IMR-90 (cell line): ENCODE results near the gene KLF16. TPM values are rescaled to one million over a fixed set of nuclear protein-coding genes. Genes with fewer than 3 reads are reported as not detected.
A peak's percentile ranks its signal among the peaks of the same experiment; 100 is the strongest.

Experiments
- ATAC-seq: fragments of 200-7000 bp; cut with Tn5 transposase; 2 replicates; pipeline ENCODE4 v1.9.1; 2020; ENCODE audit warnings: low read depth, mild to moderate bottlenecking, moderate library complexity
- BruUV-seq: library from RNA; stranded (reverse); fragments of 400-500 nt; replicated peaks from 2 replicates; lab custom pipeline; 2021; lab: Mats Ljungman, UMichigan
- CTCF ChIA-PET: fragments of 300-600 bp; formaldehyde crosslinking; extraction: SDS; loops from one replicate; lab custom pipeline; 2021; ENCODE audit warnings: antibody characterized with exemption; lab: Yijun Ruan, JAX
- POLR2A ChIA-PET: fragments of 300-600 bp; sonication (Branson Sonifier 250); formaldehyde crosslinking; loops from one replicate; lab custom pipeline; 2022; ENCODE audit warnings: antibody characterized with exemption; ENCODE audit not compliant: unreplicated experiment; lab: Charles Lee
- DNase-seq: peaks from one replicate; pipeline ENCODE4 v3.0.0; 2013
- H2AFZ ChIP-seq: replicated peaks from 2 replicates; pipeline ENCODE3; 2013; ENCODE audit warnings: low read length, mild to moderate bottlenecking; ENCODE audit not compliant: poor library complexity
- H2AK5ac ChIP-seq: 2 replicates; pipeline ENCODE4 v1.6.1; 2013; ENCODE audit warnings: low read depth, low read length, inconsistent platforms
- H2AK9ac ChIP-seq: replicated peaks from 2 replicates; pipeline ENCODE3; 2013; ENCODE audit warnings: mild to moderate bottlenecking, low read depth, low read length, moderate library complexity; ENCODE audit not compliant: poor library complexity
- H2BK120ac ChIP-seq: 2 replicates; pipeline ENCODE4 v1.6.1; 2013; ENCODE audit warnings: low read depth, low read length, inconsistent platforms
- H2BK15ac ChIP-seq: 3 replicates; pipeline ENCODE4 v1.6.1; 2013; ENCODE audit warnings: low read depth, low read length, inconsistent platforms
- H2BK20ac ChIP-seq: 2 replicates; pipeline ENCODE4 v1.6.1; 2013; ENCODE audit warnings: low read depth, mild to moderate bottlenecking, inconsistent platforms, low read length, moderate library complexity
- H2BK5ac ChIP-seq: 2 replicates; pipeline ENCODE4 v1.6.1; 2013; ENCODE audit warnings: mild to moderate bottlenecking, low read depth, low read length, inconsistent platforms; ENCODE audit not compliant: poor library complexity, severe bottlenecking
- H3K14ac ChIP-seq: replicated peaks from 2 replicates; pipeline ENCODE4 v1.6.1; 2013; ENCODE audit warnings: low read depth, low read length, inconsistent platforms
- H3K18ac ChIP-seq: 2 replicates; pipeline ENCODE4 v1.6.1; 2013; ENCODE audit warnings: low read depth, low read length, control low read depth
- H3K23ac ChIP-seq: 2 replicates; pipeline ENCODE4 v1.6.1; 2013; ENCODE audit warnings: low read depth, low read length, inconsistent platforms
- H3K27ac ChIP-seq: 2 replicates; pipeline ENCODE4 v1.5.1; 2013; ENCODE audit warnings: mild to moderate bottlenecking, control low read depth, low read length; ENCODE audit not compliant: insufficient read depth
- H3K27me3 ChIP-seq: 2 replicates; pipeline ENCODE4 v1.6.1; 2013; ENCODE audit warnings: low read length; ENCODE audit not compliant: control insufficient read depth, insufficient read depth
- H3K36me3 ChIP-seq: 2 replicates; pipeline ENCODE4 v1.6.1; 2013; ENCODE audit warnings: low read length, mixed read lengths; ENCODE audit not compliant: control insufficient read depth, insufficient read depth
- H3K4ac ChIP-seq: 2 replicates; pipeline ENCODE4 v1.6.1; 2013; ENCODE audit warnings: low read depth, low read length, inconsistent platforms
- H3K4me1 ChIP-seq: 2 replicates; pipeline ENCODE4 v1.6.1; 2013; ENCODE audit warnings: low read length, mixed read lengths; ENCODE audit not compliant: control insufficient read depth, insufficient read depth
- H3K4me2 ChIP-seq: 2 replicates; pipeline ENCODE4 v1.6.1; 2013; ENCODE audit warnings: low read depth, mild to moderate bottlenecking, control low read depth, low read length, moderate library complexity
- H3K4me3 ChIP-seq: 2 replicates; pipeline ENCODE4 v1.5.1; 2013; ENCODE audit warnings: low read depth, mild to moderate bottlenecking, control low read depth, low read length, moderate library complexity; ENCODE audit not compliant: insufficient read depth
- H3K56ac ChIP-seq: 2 replicates; pipeline ENCODE4 v1.6.1; 2013; ENCODE audit warnings: low read length, inconsistent platforms; ENCODE audit not compliant: insufficient read depth; ENCODE audit errors: extremely low read depth
- H3K79me1 ChIP-seq, 2 experiments: 2 replicates each; pipeline ENCODE4 v1.6.1; 2013; ENCODE audit warnings: low read length in 2 of 2, inconsistent platforms in 1 of 2, low read depth in 1 of 2
- H3K9ac ChIP-seq: 2 replicates; pipeline ENCODE4 v1.6.1; 2013; ENCODE audit warnings: low read depth, low read length, control low read depth
- H3K9me1 ChIP-seq: 2 replicates; pipeline ENCODE4 v1.6.1; 2013; ENCODE audit warnings: low read length, inconsistent platforms; ENCODE audit not compliant: insufficient read depth
- H3K9me3 ChIP-seq: 2 replicates; pipeline ENCODE4 v1.6.1; 2013; ENCODE audit warnings: low read length; ENCODE audit not compliant: control insufficient read depth, insufficient read depth
- H4K20me1 ChIP-seq: 2 replicates; pipeline ENCODE4 v1.6.1; 2013; ENCODE audit warnings: low read length, inconsistent platforms; ENCODE audit not compliant: insufficient read depth
- H4K5ac ChIP-seq: 2 replicates; pipeline ENCODE4 v1.6.1; 2013; ENCODE audit warnings: mild to moderate bottlenecking, low read depth, low read length, control low read depth
- H4K8ac ChIP-seq, 2 experiments: 2 replicates each; pipeline ENCODE4 v1.6.1; 2013; ENCODE audit warnings: low read depth in 2 of 2, low read length in 2 of 2, control low read depth in 1 of 2, inconsistent platforms in 1 of 2
- H4K91ac ChIP-seq: 2 replicates; pipeline ENCODE4 v1.6.1; 2013; ENCODE audit warnings: low read depth, low read length, inconsistent platforms; ENCODE audit not compliant: insufficient read depth
- MAFK ChIP-seq: IDR thresholded peaks from 2 replicates; pipeline ENCODE4 v1.6.1; 2012; ENCODE audit warnings: low read depth, low read length, improper control_type of control experiment
- MAZ ChIP-seq: IDR thresholded peaks from 2 replicates; pipeline ENCODE4 v1.6.1; 2012; ENCODE audit warnings: low read depth, mild to moderate bottlenecking, low read length, improper control_type of control experiment, moderate library complexity, borderline replicate concordance
- POLR2A ChIP-seq: IDR thresholded peaks from 2 replicates; pipeline ENCODE4 v1.6.1; 2012; ENCODE audit warnings: mild to moderate bottlenecking, low read depth, low read length
- RAD21 ChIP-seq: IDR thresholded peaks from 2 replicates; pipeline ENCODE4 v1.6.1; 2012; ENCODE audit warnings: low read length, improper control_type of control experiment
- RFX5 ChIP-seq: IDR thresholded peaks from 2 replicates; pipeline ENCODE4 v1.8.0; 2012; ENCODE audit warnings: low read depth, mild to moderate bottlenecking, low read length, moderate library complexity
- WGBS, 2 experiments: methylation state at CpG; one replicate each; pipeline versions ENCODE4 v1.1.5 to v1.1.7; 2013; ENCODE audit warnings: missing lambda C conversion rate in 2 of 2; ENCODE audit not compliant: insufficient read length in 1 of 2; ENCODE audit errors: extremely low coverage in 2 of 2; 5-methylcytosine and 5-hydroxymethylcytosine counted together
- dilution Hi-C: fragments of 300-500 bp; cut with HindIII; formaldehyde crosslinking; loops from one replicate; pipeline ENCODE4 v1.14.3; 2018; ENCODE audit warnings: low sequenced_read_pairs; ENCODE audit not compliant: unreplicated experiment
- in situ Hi-C: fragments of 300-500 bp; cut with MboI; formaldehyde crosslinking; loops from 3 replicates; pipeline ENCODE4 v1.14.3; 2019; ENCODE audit warnings: low sequenced_read_pairs, inconsistent platforms, mixed read lengths
- intact Hi-C: fragments of 100-400 bp; cut with micrococcal nuclease; formaldehyde crosslinking; loops from 2 replicates; pipeline ENCODE4 v1.10.0; 2022
- polyA plus RNA-seq, 3 experiments: library from polyadenylated mRNA; depleted of rRNA; stranded (reverse); fragments of >200 nt; gene quantifications; 2 replicates each; pipeline ENCODE4 v1.2.3, GENCODE V29; 2012; ENCODE audit warnings: low replicate concordance in 1 of 3
- total RNA-seq: library from RNA; depleted of rRNA; stranded (reverse); fragments of >200 nt; gene quantifications from 2 replicates; pipeline ENCODE4 v1.2.3, GENCODE V29; 2012
- TF ChIP-seq, protein P1 (sequence below): fragments of 150-350 bp; IDR thresholded peaks from 2 replicates; pipeline ENCODE4 v1.6.1; 2017; ENCODE audit warnings: mild to moderate bottlenecking, antibody characterized with exemption, low read length, low read depth

KLF16 gene
- total and polyA plus RNA-seq, 2 of the 4 experiments (the other 2 are of a cell fraction): 0.90 to 13.1 TPM

DNA sequence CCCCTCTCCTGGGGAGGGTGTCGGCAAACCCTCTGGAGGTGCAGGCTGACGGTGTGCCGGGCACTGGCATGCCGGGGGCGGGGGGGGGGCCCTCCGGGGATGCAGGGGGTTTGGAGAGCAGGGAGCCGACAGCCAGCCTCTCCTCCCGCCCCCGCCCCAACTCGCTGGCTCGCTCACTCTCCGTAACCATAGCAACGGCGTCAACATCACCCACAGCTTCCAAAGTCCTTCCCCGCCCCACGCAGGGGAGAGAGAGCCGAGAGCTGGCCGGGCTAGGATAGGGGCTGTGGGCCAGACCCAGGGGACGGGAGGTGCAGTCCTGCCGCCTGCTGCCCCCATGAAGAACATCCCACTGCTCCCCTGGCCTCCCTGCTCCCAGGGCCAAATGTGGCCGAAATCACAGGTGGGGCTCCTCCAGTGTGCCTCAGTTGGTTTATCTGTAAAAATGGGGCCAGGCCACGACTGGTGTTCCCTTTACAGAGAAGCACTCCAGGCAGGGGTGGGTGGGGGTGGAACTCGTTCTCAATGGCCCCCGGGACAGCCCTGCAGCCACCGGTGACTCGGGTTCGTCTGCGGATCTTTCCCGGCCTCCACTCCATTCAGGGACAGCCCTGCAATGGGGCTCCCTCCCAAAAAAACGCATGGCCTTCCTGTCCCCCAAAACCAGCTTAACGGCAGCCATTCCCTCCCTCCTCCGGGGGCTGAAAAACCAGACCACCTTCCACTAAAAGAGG, 3.2 kb downstream of the KLF16 start (continued):
- TF ChIP-seq, protein P1, sequence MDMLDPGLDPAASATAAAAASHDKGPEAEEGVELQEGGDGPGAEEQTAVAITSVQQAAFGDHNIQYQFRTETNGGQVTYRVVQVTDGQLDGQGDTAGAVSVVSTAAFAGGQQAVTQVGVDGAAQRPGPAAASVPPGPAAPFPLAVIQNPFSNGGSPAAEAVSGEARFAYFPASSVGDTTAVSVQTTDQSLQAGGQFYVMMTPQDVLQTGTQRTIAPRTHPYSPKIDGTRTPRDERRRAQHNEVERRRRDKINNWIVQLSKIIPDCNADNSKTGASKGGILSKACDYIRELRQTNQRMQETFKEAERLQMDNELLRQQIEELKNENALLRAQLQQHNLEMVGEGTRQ: no peak

DNA sequence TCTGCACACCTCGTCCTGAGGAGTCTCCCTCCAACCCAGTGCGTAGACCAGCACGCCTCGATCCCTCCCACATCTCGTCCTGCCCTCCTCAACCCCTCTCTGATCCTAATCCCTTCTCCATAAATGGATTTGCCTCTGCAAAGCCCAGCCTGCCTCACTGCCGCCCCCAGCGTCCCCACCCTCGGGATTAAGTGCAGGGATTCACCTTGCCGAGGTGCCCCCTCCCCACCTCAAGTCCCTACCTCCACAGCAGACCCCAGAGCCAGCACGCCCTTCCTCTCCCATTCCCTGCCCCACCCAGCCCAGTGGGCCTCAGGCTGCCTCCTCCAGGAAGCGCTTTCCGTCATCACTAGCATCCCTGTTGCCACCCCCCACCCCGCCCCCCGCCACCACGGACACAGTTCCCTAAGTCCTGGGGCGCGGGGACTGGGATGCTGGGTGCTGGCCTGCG, 4.0 kb downstream of the KLF16 start:
- no peaks in the 10 kb centered on the region for H3K9me3 ChIP-seq
- no peak overlapping the region for H4K5ac ChIP-seq
- intact Hi-C loops (no loop called here), dilution Hi-C loops (no loop called here), in situ Hi-C loops (no loop called here)
- peaks cover 76% of the 10 kb centered on the region for H4K20me1 ChIP-seq
- H3K23ac ChIP-seq: peak overlapping the region; percentile 33; the same call in 1 of the 2 replicates
- ChIA-PET POLR2A (no interaction called here), CTCF (no interaction called here)
- H3K18ac ChIP-seq: no peak overlapping the region
- H3K4ac ChIP-seq: no peak overlapping the region
- no peak overlapping the region for H2AK5ac ChIP-seq
- ATAC-seq: no peak
- peaks cover 7% of the 10 kb centered on the region; the same call in 1 of the 2 replicates for H3K9me1 ChIP-seq
- H2BK120ac ChIP-seq: no peak overlapping the region
- no peak overlapping the region for H3K27ac ChIP-seq
- peak overlapping the region; percentile 71 for H2AK9ac ChIP-seq
- TF ChIP-seq, protein P1: no peak
- TF ChIP-seq MAFK (no peak), RFX5 (no peak), MAZ (no peak), RAD21 (no peak), POLR2A (no peak)
- H2BK15ac ChIP-seq: no peak overlapping the region
- H3K4me2 ChIP-seq: no peak overlapping the region
- no peaks in the 10 kb centered on the region for H3K36me3 ChIP-seq
- no peak overlapping the region for H2AFZ ChIP-seq
- DNase-seq: no peak
- H4K8ac ChIP-seq: no peak overlapping the region
- no peak overlapping the region for H3K14ac ChIP-seq
- WGBS, 2 experiments: 46% methylated on average over 9 of the region's 18 CpGs; no CpG with 5 or more reads in 1 of the 2 experiments
- peaks cover 8 to 73% of the 10 kb centered on the region in 2 experiments; a peak in 3 of 4 replicates for H3K79me1 ChIP-seq
- H3K4me1 ChIP-seq: peaks cover 54% of the 10 kb centered on the region
- no TSS peak for BruUV-seq
- H4K91ac ChIP-seq: no peak overlapping the region
- no peaks in the 10 kb centered on the region for H3K27me3 ChIP-seq
- H3K9ac ChIP-seq: no peak overlapping the region
- H3K4me3 ChIP-seq: no peak overlapping the region
- no peak overlapping the region for H2BK5ac ChIP-seq
- no peak overlapping the region for H3K56ac ChIP-seq
- H2BK20ac ChIP-seq: no peak overlapping the region
